Amygdala (tissue), 56 donors: ENCODE data around the gene AVP.
"Not testable (repeated sequence)": the region's sequence is repeated elsewhere in the genome, so short reads cannot be mapped to it uniquely, and the experiment has no call there.

ENCODE experiments used
- DNase-seq, 56 donors: peaks; one replicate each; lab custom pipeline; 2025; lab: John Stamatoyannopoulos, UW

AVP gene

GRCh38 chr20:3085571-3086072, 1.1 kb upstream of the AVP start:
- DNase-seq, result no peak

GRCh38 chr20:3084986-3085360, 449 bp upstream of the AVP start:
- DNase-seq, result no peak

GRCh38 chr20:3082955-3083952, 1.3 kb downstream of the AVP start:
- no peak for DNase-seq

DNA sequence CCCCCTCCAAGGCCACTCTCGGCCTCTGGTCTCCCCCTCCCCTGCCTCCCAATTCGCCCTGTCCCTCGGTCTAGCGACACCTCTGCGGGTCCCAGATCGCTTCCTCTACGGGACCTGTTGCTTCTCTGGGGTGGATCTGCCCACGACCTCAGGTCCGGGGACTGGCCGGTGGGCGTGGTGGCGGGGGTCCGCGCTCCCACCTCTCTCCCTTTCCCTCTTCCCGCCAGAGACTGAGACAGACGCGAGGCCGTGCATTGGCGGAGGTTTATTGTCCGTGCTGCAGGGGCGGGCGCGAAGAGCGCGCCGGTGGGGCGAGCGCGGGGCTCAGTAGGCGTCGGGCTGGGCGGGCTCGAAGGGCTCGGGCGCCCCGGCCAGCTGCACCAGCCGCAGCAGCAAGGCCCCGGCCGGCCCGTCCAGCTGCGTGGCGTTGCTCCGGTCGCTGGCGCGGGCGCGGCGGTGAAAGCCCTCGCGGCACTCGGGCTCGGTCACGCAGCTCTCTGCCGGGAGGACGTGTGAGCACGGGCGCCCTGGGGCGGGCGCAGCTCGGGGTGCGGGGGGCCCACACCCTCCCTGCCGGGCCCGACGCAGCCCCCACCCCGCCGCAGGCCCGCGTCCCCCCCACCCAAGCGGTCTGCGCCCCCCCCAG, 2.1 kb downstream of the AVP start:
- DNase-seq, result no peak

GRCh38 chr20:3081641-3082040, 2.9 kb downstream of the AVP start:
- DNase-seq, result no peak

DNA sequence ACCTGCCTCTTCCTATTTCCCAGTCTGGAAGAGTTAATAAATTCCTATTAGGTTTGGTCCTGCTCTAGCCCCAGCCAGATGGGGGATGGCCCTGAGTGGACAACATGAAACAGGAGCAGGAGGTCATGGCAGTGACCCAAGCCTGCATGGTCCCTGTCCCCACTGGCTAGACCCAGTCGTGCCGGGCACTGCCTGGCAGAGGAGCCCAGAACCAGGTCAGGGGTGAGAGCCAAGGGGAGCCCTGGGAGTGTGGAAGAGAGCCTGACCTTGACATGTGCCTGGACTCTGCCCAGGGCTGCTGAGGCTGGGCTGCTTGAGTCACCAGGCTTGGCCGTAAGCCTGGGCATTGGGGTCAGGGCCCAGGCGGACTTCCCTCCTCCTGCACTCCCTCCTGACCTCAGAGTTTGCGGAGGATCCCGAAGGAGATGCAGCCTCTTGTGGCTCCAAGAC, 3.6 kb downstream of the AVP start:
- peak in 25 of 56 donors; percentile 9 to 73 (median 34) for DNase-seq

DNA sequence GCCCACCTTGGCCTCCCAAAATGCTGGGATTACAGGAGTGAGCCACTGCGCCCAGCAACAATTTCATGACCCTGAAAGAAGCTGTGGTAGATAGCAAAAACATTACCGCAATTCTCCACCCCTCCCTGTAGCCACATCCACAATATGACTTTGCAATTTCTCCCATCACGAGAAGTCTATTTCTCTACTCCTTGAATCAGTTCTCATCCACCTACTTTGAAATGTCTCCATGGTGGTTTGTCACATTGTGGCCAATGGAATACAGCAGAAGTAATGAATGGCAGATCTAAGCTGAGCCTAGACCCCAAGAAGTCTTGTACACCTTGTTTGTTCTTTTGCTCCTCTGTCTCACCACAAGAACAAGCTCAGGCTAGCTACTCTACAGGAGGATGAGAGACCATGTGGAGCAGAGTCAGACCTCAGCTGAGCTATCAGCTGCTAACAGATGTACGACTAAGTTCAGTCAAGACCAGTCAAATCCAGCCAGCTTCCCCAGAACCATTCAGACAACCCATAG, 6.8 kb downstream of the AVP start:
- no peak for DNase-seq

DNA sequence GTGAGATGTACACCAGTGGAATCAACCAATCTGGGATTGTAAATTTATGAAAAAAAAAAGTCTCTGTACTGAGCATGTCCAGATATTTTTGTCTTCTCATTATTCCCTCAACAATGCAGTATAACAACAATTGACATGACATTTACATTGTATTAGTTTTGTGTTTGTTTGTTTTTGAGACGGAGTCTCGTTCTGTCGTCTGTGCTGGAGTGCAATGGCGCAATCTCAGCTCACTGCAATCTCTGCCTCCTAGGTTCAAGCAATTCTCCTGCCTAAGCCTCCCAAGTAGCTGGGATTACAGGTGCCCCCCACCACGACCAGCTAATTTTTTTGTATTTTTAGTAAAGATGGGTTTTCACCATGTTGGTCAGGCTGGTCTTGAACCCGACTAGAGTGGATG, 9.2 kb downstream of the AVP start:
- not testable (repeated sequence) for DNase-seq

DNA sequence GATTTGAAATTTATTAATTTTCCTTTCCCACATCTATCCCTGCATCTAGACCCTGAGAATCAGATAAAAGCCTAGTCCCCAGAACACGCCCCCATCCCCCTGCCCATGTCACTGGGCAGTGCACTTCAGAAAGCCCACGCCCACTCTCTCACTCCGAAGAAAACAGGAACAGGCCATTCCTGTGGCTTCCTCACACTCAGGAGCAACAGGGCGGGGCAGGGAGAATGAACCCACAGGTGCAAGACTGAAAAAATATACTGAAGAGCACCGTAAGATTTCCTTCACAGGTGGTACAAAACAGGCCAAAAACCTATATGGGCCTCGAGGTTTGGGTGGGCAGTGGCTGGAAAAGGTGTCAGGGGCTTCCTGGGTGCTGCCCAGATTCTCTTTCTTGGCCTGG, 9.7 kb downstream of the AVP start:
- no peak for DNase-seq

DNA sequence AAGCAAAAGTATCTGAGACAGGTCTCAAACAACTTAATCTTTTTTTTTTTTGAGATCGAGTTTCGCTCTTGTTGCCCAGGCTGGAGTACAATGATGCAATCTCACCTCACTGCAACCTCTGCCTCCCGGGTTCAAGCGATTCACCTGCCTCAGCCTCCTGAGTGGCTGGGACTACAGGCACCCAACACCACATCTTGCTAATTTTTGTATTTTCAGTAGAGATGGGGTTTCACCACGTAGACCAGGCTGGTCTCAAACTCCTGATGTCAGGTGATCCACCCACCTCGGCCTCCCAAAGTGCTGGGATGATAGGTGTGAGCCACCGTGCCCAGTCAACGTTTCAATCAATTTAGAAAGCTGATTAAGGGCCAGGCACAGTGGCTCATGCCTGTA, 11.3 kb downstream of the AVP start:
- not testable (repeated sequence) for DNase-seq

GRCh38 chr20:3072530-3073250, 11.8 kb downstream of the AVP start:
- DNase-seq, result no peak

DNA sequence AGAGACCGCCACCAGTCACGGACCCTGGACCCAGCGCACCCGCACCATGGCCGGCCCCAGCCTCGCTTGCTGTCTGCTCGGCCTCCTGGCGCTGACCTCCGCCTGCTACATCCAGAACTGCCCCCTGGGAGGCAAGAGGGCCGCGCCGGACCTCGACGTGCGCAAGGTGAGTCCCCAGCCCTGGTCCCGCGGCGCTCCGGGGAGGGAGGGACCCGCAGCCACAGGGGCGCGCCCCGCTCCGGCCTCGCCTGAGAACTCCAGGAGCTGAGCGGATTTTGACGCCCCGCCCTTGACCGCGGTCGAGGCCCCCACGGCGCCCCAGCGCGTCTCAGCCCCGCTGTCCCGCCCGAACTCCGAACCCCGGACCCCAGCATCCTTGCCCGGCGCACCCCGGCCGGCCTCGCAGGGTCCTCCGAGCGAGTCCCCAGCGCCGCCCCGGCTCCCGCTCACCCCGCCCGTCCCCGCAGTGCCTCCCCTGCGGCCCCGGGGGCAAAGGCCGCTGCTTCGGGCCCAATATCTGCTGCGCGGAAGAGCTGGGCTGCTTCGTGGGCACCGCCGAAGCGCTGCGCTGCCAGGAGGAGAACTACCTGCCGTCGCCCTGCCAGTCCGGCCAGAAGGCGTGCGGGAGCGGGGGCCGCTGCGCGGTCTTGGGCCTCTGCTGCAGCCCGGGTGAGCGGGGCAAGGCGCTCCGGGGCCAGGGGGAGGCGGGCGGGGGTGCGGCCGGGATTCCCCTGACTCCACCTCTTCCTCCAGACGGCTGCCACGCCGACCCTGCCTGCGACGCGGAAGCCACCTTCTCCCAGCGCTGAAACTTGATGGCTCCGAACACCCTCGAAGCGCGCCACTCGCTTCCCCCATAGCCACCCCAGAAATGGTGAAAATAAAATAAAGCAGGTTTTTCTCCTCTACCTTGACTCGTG, 12.7 kb downstream of the AVP start, which contains the start of gene OXT:
TSS of gene OXT (plus strand) at position 11 of the 920 bp plus-strand sequence. CDS start at position 47, 36 bp downstream.
- no peak for DNase-seq

DNA sequence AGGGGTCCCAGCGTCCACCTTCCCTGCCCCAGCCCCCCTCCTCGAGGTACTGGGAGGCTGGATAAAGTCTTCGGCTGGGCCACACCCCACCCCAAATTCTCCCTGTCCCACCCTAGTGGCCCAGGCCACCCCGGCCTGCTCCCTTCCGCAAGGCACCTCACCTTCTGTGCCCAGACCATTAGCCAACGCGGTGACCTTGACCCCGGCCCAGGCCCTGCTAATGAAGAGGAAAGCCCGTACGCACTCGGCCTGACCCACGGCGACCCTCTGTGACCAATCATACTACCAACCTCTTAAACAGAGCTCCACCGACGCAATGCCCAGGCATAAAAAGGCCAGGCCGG, 13.3 kb downstream of the AVP start:
- no peak for DNase-seq

DNA sequence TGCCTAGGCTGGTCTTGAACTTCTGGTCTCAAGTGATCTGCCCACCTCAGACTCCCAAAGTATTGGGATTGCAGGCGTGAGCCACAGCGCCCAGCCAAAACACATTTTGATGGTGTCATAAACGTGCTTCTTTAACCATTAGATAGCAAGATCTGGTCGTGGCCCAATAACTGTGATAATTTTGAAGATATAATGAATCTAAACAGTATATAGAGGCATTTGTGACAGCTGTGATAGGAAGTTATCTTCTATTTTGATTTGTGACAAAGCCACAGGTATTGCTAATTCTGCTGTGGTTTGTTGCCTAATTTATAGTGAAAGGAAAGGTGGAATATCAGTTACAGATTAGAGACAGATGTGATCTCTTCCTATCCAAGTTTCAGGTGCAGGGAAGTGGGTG, 13.8 kb downstream of the AVP start:
- DNase-seq, result no peak

- DNase-seq, result peak in 1 of 56 donors; percentile 3
Observed at GRCh38 chr20:3068986-3069900, 15.3 kb downstream of the AVP start.

- DNase-seq, result peak in 2 of 56 donors; percentile 16 to 50
Observed at GRCh38 chr20:3068075-3068474, 16.4 kb downstream of the AVP start.

GRCh38 chr20:3067139-3068014, 17.1 kb downstream of the AVP start:
- peak in 4 of 56 donors; percentile 17 to 20 (median 18) for DNase-seq
